ENCODE measurements around the gene TSPAN1.

GRCh38 chr1:46186076-46186475 lies 11.2 kb downstream of the TSPAN1 start:
- TF ChIP-seq CTCF (conservative IDR thresholded peaks at IDR 0.05; ENCODE audit: low read depth, low read length) (no peak), EZH2 (IDR thresholded peaks at IDR 0.05; ENCODE audit: borderline replicate concordance, low read depth, low read length, poor library complexity, severe bottlenecking) (no peak)
